Measurements from ENCODE around the gene C17orf113.

Gene C17orf113

GRCh38 chr17:42039794-42040763 lies 10.3 kb downstream of the C17orf113 start:
- no peaks in the 10 kb centered on the region for H3K9me3 ChIP-seq (ENCODE audit: low read length)
- no peak overlapping the region for H3K9ac ChIP-seq (ENCODE audit: low read length)
- H2AFZ ChIP-seq (ENCODE audit: low read length) = no peak overlapping the region
- H3K79me2 ChIP-seq (ENCODE audit: insufficient read depth, low read length) = no peaks in the 10 kb centered on the region
- no peaks in the 10 kb centered on the region for H3F3A ChIP-seq (ENCODE audit: insufficient read depth, low read length)
- H4K20me1 ChIP-seq (ENCODE audit: insufficient read depth, low read length) = no peaks in the 10 kb centered on the region
- TF ChIP-seq EZH2 (IDR thresholded peaks at IDR 0.05; ENCODE audit: borderline replicate concordance, low read length) (no peak), CTCF (IDR thresholded peaks at IDR 0.05; ENCODE audit: low read length) (no peak)
- H3K9me2 ChIP-seq (ENCODE audit: low read depth, low read length) = no peaks in the 10 kb centered on the region
- no peaks in the 10 kb centered on the region for H3K27me3 ChIP-seq (ENCODE audit: insufficient read depth, low read length)
- H3K36me3 ChIP-seq (ENCODE audit: insufficient read depth, low read length) = no peaks in the 10 kb centered on the region
- no peaks in the 10 kb centered on the region for H3K4me1 ChIP-seq (ENCODE audit: insufficient read depth, low read length, severe bottlenecking)
- H3K27ac ChIP-seq (ENCODE audit: low read depth, low read length, poor library complexity, severe bottlenecking) = no peak overlapping the region
- H3K4me2 ChIP-seq (ENCODE audit: low read length) = no peak overlapping the region
- no peak overlapping the region for H3K4me3 ChIP-seq (ENCODE audit: low read depth, low read length, poor library complexity, severe bottlenecking)

- Histone ChIP-seq H3K79me2 (ENCODE audit: insufficient read depth, low read length) (no peaks in the 10 kb centered on the region), H2AFZ (ENCODE audit: low read length) (no peak overlapping the region), H3K27me3 (ENCODE audit: insufficient read depth, low read length) (no peaks in the 10 kb centered on the region), H4K20me1 (ENCODE audit: insufficient read depth, low read length) (no peaks in the 10 kb centered on the region), H3K36me3 (ENCODE audit: insufficient read depth, low read length) (no peaks in the 10 kb centered on the region), H3K4me3 (ENCODE audit: low read depth, low read length, poor library complexity, severe bottlenecking) (no peak overlapping the region), H3K9me2 (ENCODE audit: low read depth, low read length) (no peaks in the 10 kb centered on the region), H3K9ac (ENCODE audit: low read length) (no peak overlapping the region), H3K27ac (ENCODE audit: low read depth, low read length, poor library complexity, severe bottlenecking) (no peak overlapping the region), H3F3A (ENCODE audit: insufficient read depth, low read length) (no peaks in the 10 kb centered on the region), H3K9me3 (ENCODE audit: low read length) (no peaks in the 10 kb centered on the region), H3K4me2 (ENCODE audit: low read length) (no peak overlapping the region), H3K4me1 (ENCODE audit: insufficient read depth, low read length, severe bottlenecking) (peaks cover 4% of the 10 kb centered on the region)
- TF ChIP-seq CTCF (IDR thresholded peaks at IDR 0.05; ENCODE audit: low read length) = no peak
- no peak for TF ChIP-seq EZH2 (IDR thresholded peaks at IDR 0.05; ENCODE audit: borderline replicate concordance, low read length)
Observed at GRCh38 chr17:42038221-42038973, 12.0 kb downstream of the C17orf113 start.

- H4K20me1 ChIP-seq (ENCODE audit: insufficient read depth, low read length) = no peaks in the 10 kb centered on the region
- H3K9me2 ChIP-seq (ENCODE audit: low read depth, low read length) = no peaks in the 10 kb centered on the region
- H3K4me1 ChIP-seq (ENCODE audit: insufficient read depth, low read length, severe bottlenecking) = peaks cover 4% of the 10 kb centered on the region
- no peaks in the 10 kb centered on the region for H3K79me2 ChIP-seq (ENCODE audit: insufficient read depth, low read length)
- H3K27me3 ChIP-seq (ENCODE audit: insufficient read depth, low read length) = no peaks in the 10 kb centered on the region; the same call in 1 of the 2 replicates
- no peak overlapping the region for H3K4me2 ChIP-seq (ENCODE audit: low read length)
- H3K9me3 ChIP-seq (ENCODE audit: low read length) = no peaks in the 10 kb centered on the region
- H3K9ac ChIP-seq (ENCODE audit: low read length) = no peak overlapping the region
- H3K27ac ChIP-seq (ENCODE audit: low read depth, low read length, poor library complexity, severe bottlenecking) = no peak overlapping the region
- H3K4me3 ChIP-seq (ENCODE audit: low read depth, low read length, poor library complexity, severe bottlenecking) = no peak overlapping the region
- no peaks in the 10 kb centered on the region for H3K36me3 ChIP-seq (ENCODE audit: insufficient read depth, low read length)
- no peak for TF ChIP-seq CTCF (IDR thresholded peaks at IDR 0.05; ENCODE audit: low read length)
- TF ChIP-seq EZH2 (IDR thresholded peaks at IDR 0.05; ENCODE audit: borderline replicate concordance, low read length) = no peak
- H3F3A ChIP-seq (ENCODE audit: insufficient read depth, low read length) = no peaks in the 10 kb centered on the region
- H2AFZ ChIP-seq (ENCODE audit: low read length) = no peak overlapping the region
Observed at GRCh38 chr17:42034059-42034458, 16.3 kb downstream of the C17orf113 start.
